Vagina (tissue), 2 donors: ENCODE measurements around the gene ZNF112.

Experiments
- POLR2A ChIP-seq, 2 donors: fragments of 450-650 bp; IDR thresholded peaks; one replicate each; pipeline ENCODE4 v1.6.1; 2017; ENCODE audit warnings: antibody characterized with exemption in 2 of 2, mild to moderate bottlenecking in 2 of 2, moderate library complexity in 2 of 2
- POLR2AphosphoS5 ChIP-seq, 2 donors: sonication (generic); formaldehyde crosslinking; IDR thresholded peaks; one replicate each; pipeline ENCODE4 v1.9.0; 2017; ENCODE audit warnings: antibody characterized with exemption in 2 of 2, mild to moderate bottlenecking in 2 of 2, low read depth in 1 of 2; ENCODE audit not compliant: insufficient read depth in 1 of 2
- TF ChIP-seq, protein P1 (sequence below), 3 experiments: fragments of 450-650 bp in 2 of 3; fragments of 200-600 bp in 1 of 3; sonication (generic) in 1 of 3; IDR thresholded peaks; one replicate each; pipeline ENCODE4 v1.5.1; 2017 to 2019; ENCODE audit warnings: antibody characterized with exemption in 3 of 3, mild to moderate bottlenecking in 2 of 3, moderate library complexity in 2 of 3

DNA sequence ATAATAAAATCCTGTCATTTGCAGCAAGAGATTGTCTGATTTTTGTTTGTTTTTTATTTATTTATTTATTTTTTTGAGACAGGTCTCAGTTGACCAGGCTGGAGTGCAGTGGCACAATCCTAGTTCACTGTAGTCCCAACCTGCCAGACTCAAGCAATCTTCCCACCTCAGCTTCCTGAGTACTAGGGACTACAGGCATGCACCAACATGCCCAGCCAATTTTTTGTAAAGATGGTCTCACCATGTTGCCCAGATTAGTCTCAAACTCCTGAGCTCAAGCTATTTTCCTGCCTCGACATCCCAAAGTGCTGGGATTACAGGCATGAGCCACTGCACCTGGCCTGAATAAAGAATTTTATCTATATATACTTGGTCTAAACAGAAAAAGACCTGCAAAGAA lies 79.1 kb downstream of the ZNF112 start:
- TF ChIP-seq, protein P1, sequence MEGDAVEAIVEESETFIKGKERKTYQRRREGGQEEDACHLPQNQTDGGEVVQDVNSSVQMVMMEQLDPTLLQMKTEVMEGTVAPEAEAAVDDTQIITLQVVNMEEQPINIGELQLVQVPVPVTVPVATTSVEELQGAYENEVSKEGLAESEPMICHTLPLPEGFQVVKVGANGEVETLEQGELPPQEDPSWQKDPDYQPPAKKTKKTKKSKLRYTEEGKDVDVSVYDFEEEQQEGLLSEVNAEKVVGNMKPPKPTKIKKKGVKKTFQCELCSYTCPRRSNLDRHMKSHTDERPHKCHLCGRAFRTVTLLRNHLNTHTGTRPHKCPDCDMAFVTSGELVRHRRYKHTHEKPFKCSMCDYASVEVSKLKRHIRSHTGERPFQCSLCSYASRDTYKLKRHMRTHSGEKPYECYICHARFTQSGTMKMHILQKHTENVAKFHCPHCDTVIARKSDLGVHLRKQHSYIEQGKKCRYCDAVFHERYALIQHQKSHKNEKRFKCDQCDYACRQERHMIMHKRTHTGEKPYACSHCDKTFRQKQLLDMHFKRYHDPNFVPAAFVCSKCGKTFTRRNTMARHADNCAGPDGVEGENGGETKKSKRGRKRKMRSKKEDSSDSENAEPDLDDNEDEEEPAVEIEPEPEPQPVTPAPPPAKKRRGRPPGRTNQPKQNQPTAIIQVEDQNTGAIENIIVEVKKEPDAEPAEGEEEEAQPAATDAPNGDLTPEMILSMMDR (IDR thresholded peaks at IDR 0.05), result no peak
- TF ChIP-seq POLR2AphosphoS5 (IDR thresholded peaks at IDR 0.05; ENCODE audit: insufficient read depth in 1 of 2, low read depth in 1 of 2), result no peak
- no peak for TF ChIP-seq POLR2A (IDR thresholded peaks at IDR 0.05)
